Natural killer cell (primary cell): Measurements from ENCODE around the gene NPEPPS. TPM values are rescaled to one million over a fixed set of nuclear protein-coding genes. Genes with fewer than 3 reads are reported as not detected.

ENCODE experiments used
- ATAC-seq, 3 donors: fragments of 150-1000 bp in 2 of 3; fragments of 200-7000 bp in 1 of 3; cut with Tn5 transposase; 1 replicate in 1 of 3; 2 replicates in 2 of 3; pipeline ENCODE4 v1.10.0; 2021; ENCODE audit warnings: mild to moderate bottlenecking in 2 of 3, moderate library complexity in 2 of 3
- DNase-seq, 2 donors: peaks; one replicate each; pipeline versions ENCODE4 v3.0.0 to v3.0.0-alpha.2; 2013 to 2021; ENCODE audit warnings: mixed read lengths in 1 of 2
- H3K27ac ChIP-seq: one replicate; pipeline ENCODE4 v1.5.1; 2013; ENCODE audit warnings: mild to moderate bottlenecking, low read length
- H3K27me3 ChIP-seq: one replicate; pipeline ENCODE4 v1.6.1; 2013; ENCODE audit warnings: low read length; ENCODE audit not compliant: control insufficient read depth, insufficient read depth
- H3K36me3 ChIP-seq: one replicate; pipeline ENCODE4 v1.6.1; 2013; ENCODE audit warnings: low read length; ENCODE audit not compliant: control insufficient read depth, insufficient read depth
- H3K4me1 ChIP-seq: one replicate; pipeline ENCODE4 v1.6.1; 2013; ENCODE audit warnings: low read length; ENCODE audit not compliant: control insufficient read depth, insufficient read depth
- H3K4me3 ChIP-seq: one replicate; pipeline ENCODE4 v1.5.1; 2013; ENCODE audit warnings: low read length
- H3K9me3 ChIP-seq: one replicate; pipeline ENCODE4 v1.6.1; 2013; ENCODE audit warnings: low read length; ENCODE audit not compliant: control insufficient read depth, insufficient read depth
- H3K27ac Mint-ChIP-seq, 2 donors: one replicate each; pipeline ENCODE4 v1.8.0; 2022; ENCODE audit warnings: mild to moderate bottlenecking in 2 of 2, mixed read lengths in 2 of 2, moderate library complexity in 1 of 2
- H3K27me3 Mint-ChIP-seq, 2 donors: one replicate each; pipeline ENCODE4 v1.8.0; 2022; ENCODE audit warnings: low read depth in 2 of 2, mixed read lengths in 2 of 2
- H3K36me3 Mint-ChIP-seq: one replicate; pipeline ENCODE4 v1.8.0; 2022; ENCODE audit warnings: mixed read lengths
- H3K4me1 Mint-ChIP-seq, 2 donors: one replicate each; pipeline ENCODE4 v1.8.0; 2022; ENCODE audit warnings: mixed read lengths in 2 of 2
- H3K4me3 Mint-ChIP-seq: one replicate; pipeline ENCODE4 v1.8.0; 2022; ENCODE audit warnings: mild to moderate bottlenecking, moderate library complexity, mixed read lengths
- H3K9me3 Mint-ChIP-seq, 2 donors: one replicate each; pipeline ENCODE4 v1.8.0; 2022; ENCODE audit warnings: mixed read lengths in 2 of 2
- CTCF ChIP-seq: fragments of 200-600 bp; IDR thresholded peaks from one replicate; pipeline ENCODE4 v1.8.0; 2022; ENCODE audit warnings: antibody characterized with exemption
- WGBS: methylation state at CpG from one replicate; pipeline ENCODE4 v1.1.7; 2013; ENCODE audit warnings: missing lambda C conversion rate; ENCODE audit not compliant: insufficient coverage; 5-methylcytosine and 5-hydroxymethylcytosine counted together
- intact Hi-C: fragments of 100-400 bp; cut with micrococcal nuclease; formaldehyde crosslinking; loops from one replicate; pipeline ENCODE4 v1.14.2; 2022
- total RNA-seq, 4 donors: library from RNA; stranded (reverse); fragments of 120-200 nt in 1 of 4; gene quantifications; one replicate each; pipeline versions ENCODE4 v1.2.3 to v1.2.4, GENCODE V29; 2013 to 2022

Gene NPEPPS
- total RNA-seq, 3 donors from 2014 or later (not counting 1 experiment from before 2014, with no cell fraction given): 139 to 168 (median 153) TPM

- WGBS: 96% methylated on average over 2 of the region's 2 CpGs
- no peak overlapping the region for H3K4me3 Mint-ChIP-seq
- Histone ChIP-seq H3K4me3 (no peak overlapping the region), H3K27me3 (no peaks in the 10 kb centered on the region), H3K9me3 (no peaks in the 10 kb centered on the region), H3K36me3 (no peaks in the 10 kb centered on the region), H3K27ac (no peak overlapping the region), H3K4me1 (peaks cover under 1% of the 10 kb centered on the region)
- no peak for ATAC-seq
- TF ChIP-seq CTCF: no peak
- no peaks in the 10 kb centered on the region for H3K27me3 Mint-ChIP-seq
- no peak overlapping the region for H3K27ac Mint-ChIP-seq
- peaks cover 0 to 3% of the 10 kb centered on the region in 2 donors for H3K4me1 Mint-ChIP-seq
- intact Hi-C loops: no loop called here
- no peak for DNase-seq
- H3K36me3 Mint-ChIP-seq: no peaks in the 10 kb centered on the region
- no peaks in the 10 kb centered on the region for H3K9me3 Mint-ChIP-seq
These were observed 112.2 kb downstream of the NPEPPS start for GRCh38 chr17:47643116-47643515.

GRCh38 chr17:47644324-47644723 lies 113.4 kb downstream of the NPEPPS start:
- DNase-seq: no peak
- H3K9me3 ChIP-seq: no peaks in the 10 kb centered on the region
- peaks cover 11% of the 10 kb centered on the region for H3K4me1 ChIP-seq
- no peak for ATAC-seq
- TF ChIP-seq CTCF: no peak
- H3K4me3 ChIP-seq: no peak overlapping the region
- H3K4me1 Mint-ChIP-seq: peaks cover 9 to 14% of the 10 kb centered on the region in 2 donors
- intact Hi-C loops: no loop called here
- no peaks in the 10 kb centered on the region for H3K36me3 Mint-ChIP-seq
- H3K27ac Mint-ChIP-seq: no peak overlapping the region
- H3K27me3 Mint-ChIP-seq: no peaks in the 10 kb centered on the region
- 90% methylated on average over 5 of the region's 5 CpGs for WGBS
- H3K4me3 Mint-ChIP-seq: no peak overlapping the region
- no peak overlapping the region for H3K27ac ChIP-seq
- no peaks in the 10 kb centered on the region for H3K9me3 Mint-ChIP-seq
- no peaks in the 10 kb centered on the region for H3K27me3 ChIP-seq
- H3K36me3 ChIP-seq: no peaks in the 10 kb centered on the region

GRCh38 chr17:47649153-47649971 lies 118.5 kb downstream of the NPEPPS start, which contains the start of gene KPNB1:
KPNB1 (plus strand) TSS chr17:47649919; CDS start chr17:47650245, 326 bp downstream.
- H3K9me3 ChIP-seq: no peaks in the 10 kb centered on the region
- H3K4me1 ChIP-seq: peaks cover 17% of the 10 kb centered on the region
- intact Hi-C loops: loop anchor here (1.0 kb wide), 2 partner anchors 11 to 15 kb away; no protein-coding TSS in a partner anchor
- Mint-ChIP-seq H3K4me3 (peak within 1 kb of the TSS; percentile 96), H3K36me3 (peaks cover 7% of the 10 kb centered on the region), H3K9me3 (no peaks in the 10 kb centered on the region), H3K4me1 (peaks cover 36 to 48% of the 10 kb centered on the region in 2 donors), H3K27me3 (no peaks in the 10 kb centered on the region), H3K27ac (peak within 1 kb of the TSS; percentile 93 to 97)
- H3K27ac ChIP-seq: peak within 1 kb of the TSS; percentile 81
- H3K4me3 ChIP-seq: peak within 1 kb of the TSS; percentile 84
- peaks cover 25% of the 10 kb centered on the region for H3K36me3 ChIP-seq
- DNase-seq (peak; percentile 96 to 99), ATAC-seq (peak; percentile 81 to 94 (median 84))
- H3K27me3 ChIP-seq: no peaks in the 10 kb centered on the region
- under 1% methylated on average over 74 of the region's 74 CpGs for WGBS
- no peak for TF ChIP-seq CTCF
